Right atrium auricular region (tissue), 2 donors: ENCODE measurements around the gene SV2B. TPM values are rescaled to one million over a fixed set of nuclear protein-coding genes. Genes with fewer than 3 reads are reported as not detected.

ENCODE experiments used
- DNase-seq: peaks from one replicate; pipeline ENCODE4 v3.0.0-alpha.2; 2019; ENCODE audit warnings: low spot score
- H3K27ac ChIP-seq, 2 donors: fragments of 200-600 bp; sonication (generic); 1 replicate in 1 of 2; 2 replicates in 1 of 2; pipeline ENCODE4 v1.5.1; 2016 to 2019
- H3K27me3 ChIP-seq, 2 donors: fragments of 200-600 bp; sonication (generic); one replicate each; pipeline versions ENCODE4 v1.5.1 to v1.6.0; 2017 to 2019
- H3K36me3 ChIP-seq: fragments of 200-600 bp; sonication (generic); one replicate; pipeline ENCODE4 v1.5.1; 2016
- H3K4me1 ChIP-seq, 2 donors: fragments of 200-600 bp; sonication (generic); one replicate each; pipeline versions ENCODE4 v1.5.1 to v1.6.0; 2017 to 2019
- H3K4me3 ChIP-seq, 2 donors: fragments of 200-600 bp; sonication (generic); 1 replicate in 1 of 2; 2 replicates in 1 of 2; pipeline ENCODE4 v1.5.1; 2017 to 2019; ENCODE audit warnings: mild to moderate bottlenecking in 1 of 2, moderate library complexity in 1 of 2
- H3K9me3 ChIP-seq, 2 donors: fragments of 200-600 bp; sonication (generic); one replicate each; pipeline ENCODE4 v1.5.1; 2019
- total RNA-seq, 2 donors: library from RNA; depleted of rRNA; stranded (reverse); fragments of >200 nt; gene quantifications; one replicate each; pipeline ENCODE4 v1.1.0, GENCODE V29; 2016
- TF ChIP-seq, protein P1 (sequence below), 2 donors: fragments of 200-600 bp; sonication (generic); IDR thresholded peaks; one replicate each; pipeline ENCODE4 v1.5.1; 2019; ENCODE audit warnings: antibody characterized with exemption in 2 of 2

SV2B gene
- under 1 TPM; 0.24 to 0.56 TPM for total RNA-seq

GRCh38 chr15:91099995-91100813 lies at the start of gene SV2B:
Gene SV2B, plus strand, starts transcription at chr15:91100257. Its CDS starts 126,007 bp downstream, at chr15:91226264.
- Histone ChIP-seq H3K27ac (peak within 1 kb of the TSS in 1 of 2 donors; percentile 24), H3K4me1 (peaks cover 0 to 42% of the 10 kb centered on the region in 2 donors), H3K4me3 (peak within 1 kb of the TSS; percentile 35 to 62), H3K9me3 (no peaks in the 10 kb centered on the region), H3K27me3 (no peaks in the 10 kb centered on the region), H3K36me3 (no peaks in the 10 kb centered on the region)
- TF ChIP-seq, protein P1, sequence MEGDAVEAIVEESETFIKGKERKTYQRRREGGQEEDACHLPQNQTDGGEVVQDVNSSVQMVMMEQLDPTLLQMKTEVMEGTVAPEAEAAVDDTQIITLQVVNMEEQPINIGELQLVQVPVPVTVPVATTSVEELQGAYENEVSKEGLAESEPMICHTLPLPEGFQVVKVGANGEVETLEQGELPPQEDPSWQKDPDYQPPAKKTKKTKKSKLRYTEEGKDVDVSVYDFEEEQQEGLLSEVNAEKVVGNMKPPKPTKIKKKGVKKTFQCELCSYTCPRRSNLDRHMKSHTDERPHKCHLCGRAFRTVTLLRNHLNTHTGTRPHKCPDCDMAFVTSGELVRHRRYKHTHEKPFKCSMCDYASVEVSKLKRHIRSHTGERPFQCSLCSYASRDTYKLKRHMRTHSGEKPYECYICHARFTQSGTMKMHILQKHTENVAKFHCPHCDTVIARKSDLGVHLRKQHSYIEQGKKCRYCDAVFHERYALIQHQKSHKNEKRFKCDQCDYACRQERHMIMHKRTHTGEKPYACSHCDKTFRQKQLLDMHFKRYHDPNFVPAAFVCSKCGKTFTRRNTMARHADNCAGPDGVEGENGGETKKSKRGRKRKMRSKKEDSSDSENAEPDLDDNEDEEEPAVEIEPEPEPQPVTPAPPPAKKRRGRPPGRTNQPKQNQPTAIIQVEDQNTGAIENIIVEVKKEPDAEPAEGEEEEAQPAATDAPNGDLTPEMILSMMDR (IDR thresholded peaks at IDR 0.05): no peak
- no peak for DNase-seq

- Histone ChIP-seq H3K36me3 (no peaks in the 10 kb centered on the region), H3K4me3 (no peak overlapping the region), H3K9me3 (no peaks in the 10 kb centered on the region), H3K4me1 (peaks cover 0 to 10% of the 10 kb centered on the region in 2 donors), H3K27me3 (no peaks in the 10 kb centered on the region), H3K27ac (no peak overlapping the region)
- DNase-seq: no peak
- TF ChIP-seq, protein P1 (IDR thresholded peaks at IDR 0.05): no peak
Measured at GRCh38 chr15:91051248-91051647, 48.8 kb upstream of the SV2B start.

DNA sequence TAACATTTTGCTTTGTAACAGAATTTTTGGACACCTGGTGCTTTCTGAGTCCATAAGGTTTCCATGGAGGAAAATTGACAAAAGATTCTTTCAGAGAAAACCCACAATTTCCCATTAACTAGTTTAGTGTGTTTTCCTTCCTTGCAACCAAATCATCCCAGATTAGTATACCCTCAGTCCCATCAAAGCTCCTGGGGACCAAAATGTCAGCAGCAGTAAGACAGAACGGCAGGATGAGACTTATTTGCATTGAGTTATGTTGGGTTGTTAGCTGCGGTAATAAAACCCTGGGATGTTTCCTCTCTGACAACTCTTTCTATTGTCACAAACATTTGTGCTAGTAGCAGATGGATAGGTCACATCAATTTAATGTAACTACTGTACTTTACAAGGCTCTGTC lies 45.2 kb upstream of the SV2B start:
- TF ChIP-seq, protein P1 (IDR thresholded peaks at IDR 0.05): no peak
- Histone ChIP-seq H3K36me3 (no peaks in the 10 kb centered on the region), H3K9me3 (no peaks in the 10 kb centered on the region), H3K4me3 (no peak overlapping the region), H3K27ac (no peak overlapping the region), H3K27me3 (peaks cover 3 to 5% of the 10 kb centered on the region in 2 donors), H3K4me1 (peaks cover 0 to 7% of the 10 kb centered on the region in 2 donors)
- no peak for DNase-seq

- H3K4me1 ChIP-seq: peaks cover 0 to 7% of the 10 kb centered on the region in 2 donors
- no peak overlapping the region for H3K27ac ChIP-seq
- no peaks in the 10 kb centered on the region for H3K9me3 ChIP-seq
- H3K27me3 ChIP-seq: peaks cover 3 to 5% of the 10 kb centered on the region in 2 donors
- TF ChIP-seq, protein P1 (IDR thresholded peaks at IDR 0.05): peak; percentile 70 to 87
- DNase-seq: peak; percentile 61
- H3K36me3 ChIP-seq: no peaks in the 10 kb centered on the region
- no peak overlapping the region for H3K4me3 ChIP-seq
Measured at GRCh38 chr15:91055548-91056331, 44.3 kb upstream of the SV2B start.

DNA sequence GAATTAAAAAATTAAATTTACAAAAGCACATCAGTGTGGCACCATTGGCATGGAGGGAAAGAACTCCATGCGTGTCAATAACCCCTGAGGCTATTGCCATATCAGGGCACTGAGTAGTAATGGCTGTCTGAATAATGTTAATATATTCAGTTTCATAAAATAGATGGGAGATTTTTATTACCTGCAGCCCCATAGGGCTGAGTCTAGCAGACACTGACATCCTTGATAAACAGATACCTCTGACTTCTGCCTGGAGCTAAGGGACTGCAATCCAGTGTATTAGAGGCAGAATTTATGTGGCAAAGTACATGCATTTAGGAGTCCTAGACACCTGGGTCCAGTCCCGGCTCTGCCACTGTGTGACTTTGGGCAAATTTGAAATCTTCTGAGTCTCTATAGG lies 38.8 kb upstream of the SV2B start:
- H3K36me3 ChIP-seq: no peaks in the 10 kb centered on the region
- TF ChIP-seq, protein P1 (IDR thresholded peaks at IDR 0.05): no peak
- no peak overlapping the region for H3K4me3 ChIP-seq
- H3K27ac ChIP-seq: no peak overlapping the region
- no peak for DNase-seq
- H3K4me1 ChIP-seq: peaks cover 0 to under 1% of the 10 kb centered on the region in 2 donors
- peaks cover 3 to 5% of the 10 kb centered on the region in 2 donors for H3K27me3 ChIP-seq
- no peaks in the 10 kb centered on the region for H3K9me3 ChIP-seq
